DND-41 (cell line): Measurements from ENCODE around the gene ADAMTS3.
A peak's percentile ranks its signal among the peaks of the same experiment; 100 is the strongest.

ENCODE experiments used
- ATAC-seq: fragments of 200-7000 bp; cut with Tn5 transposase; 3 replicates; pipeline ENCODE4 v1.9.1; 2021; ENCODE audit warnings: low read depth; ENCODE audit not compliant: insufficient read depth
- DNase-seq: peaks from one replicate; pipeline ENCODE4 v3.0.0-alpha.2; 2020
- H2AFZ ChIP-seq: 2 replicates; pipeline ENCODE4 v1.6.0; 2012; ENCODE audit warnings: low read depth, low read length
- H3K27ac ChIP-seq: 2 replicates; pipeline ENCODE4 v1.5.1; 2012; ENCODE audit warnings: low read length, inconsistent platforms
- H3K27me3 ChIP-seq: fragments of 200-600 bp; sonication (generic); 2 replicates; pipeline ENCODE4 v1.6.0; 2012; ENCODE audit warnings: low read length, mild to moderate bottlenecking, inconsistent platforms; ENCODE audit not compliant: insufficient read depth, poor library complexity
- H3K36me3 ChIP-seq: 2 replicates; pipeline ENCODE4 v1.5.1; 2012; ENCODE audit warnings: low read length, inconsistent platforms; ENCODE audit not compliant: insufficient read depth
- H3K4me1 ChIP-seq: 2 replicates; pipeline ENCODE4 v1.5.1; 2012; ENCODE audit warnings: mild to moderate bottlenecking, low read length; ENCODE audit not compliant: insufficient read depth
- H3K4me2 ChIP-seq: 2 replicates; pipeline ENCODE4 v1.6.0; 2012; ENCODE audit warnings: mild to moderate bottlenecking, moderate library complexity, low read length, inconsistent platforms; ENCODE audit not compliant: insufficient read depth
- H3K4me3 ChIP-seq, 2 experiments: fragments of 200-600 bp in 1 of 2; shearing (Covaris generic) in 1 of 2; 2 replicates each; pipeline ENCODE4 v1.5.1; 2012 to 2016; ENCODE audit warnings: inconsistent platforms in 2 of 2, low read length in 2 of 2, mild to moderate bottlenecking in 2 of 2, low read depth in 1 of 2, moderate library complexity in 1 of 2
- H3K79me2 ChIP-seq: 2 replicates; pipeline ENCODE4 v1.6.0; 2012; ENCODE audit warnings: low read length, inconsistent platforms; ENCODE audit not compliant: insufficient read depth
- H3K9ac ChIP-seq: 2 replicates; pipeline ENCODE4 v1.6.0; 2012; ENCODE audit warnings: low read depth, mild to moderate bottlenecking, inconsistent platforms, low read length, moderate library complexity
- H3K9me3 ChIP-seq: 2 replicates; pipeline ENCODE4 v1.5.1; 2012; ENCODE audit warnings: low read length, moderate library complexity, mild to moderate bottlenecking, inconsistent platforms; ENCODE audit not compliant: insufficient read depth, severe bottlenecking
- H4K20me1 ChIP-seq: 2 replicates; pipeline ENCODE4 v1.6.0; 2012; ENCODE audit warnings: low read length; ENCODE audit not compliant: insufficient read depth
- CTCF ChIP-seq: IDR thresholded peaks from 2 replicates; pipeline ENCODE4 v1.5.1; 2012; ENCODE audit warnings: borderline replicate concordance, low read length, moderate library complexity, mild to moderate bottlenecking; ENCODE audit not compliant: poor library complexity, severe bottlenecking; ENCODE audit errors: extremely low read depth
- EZH2 ChIP-seq: IDR thresholded peaks from 3 replicates; pipeline ENCODE4 v1.6.1; 2012; ENCODE audit warnings: borderline replicate concordance, low read depth, mild to moderate bottlenecking, moderate library complexity, low read length, inconsistent platforms; ENCODE audit not compliant: severe bottlenecking

The ADAMTS3 gene

GRCh38 chr4:72569719-72570235 lies 756 bp upstream of the ADAMTS3 start:
- H3K27me3 ChIP-seq, result peaks cover 22% of the 10 kb centered on the region
- H3K27ac ChIP-seq, result no peak overlapping the region
- no peaks in the 10 kb centered on the region; the same call in 1 of the 2 replicates for H3K4me1 ChIP-seq
- H3K4me2 ChIP-seq, result no peak overlapping the region
- H2AFZ ChIP-seq, result no peak overlapping the region
- TF ChIP-seq EZH2, result no peak
- TF ChIP-seq CTCF, result no peak
- H3K9ac ChIP-seq, result no peak overlapping the region
- H3K79me2 ChIP-seq, result no peaks in the 10 kb centered on the region
- no peak overlapping the region for H3K4me3 ChIP-seq
- H3K9me3 ChIP-seq, result no peaks in the 10 kb centered on the region
- no peaks in the 10 kb centered on the region for H3K36me3 ChIP-seq
- DNase-seq (no peak), ATAC-seq (no peak)
- H4K20me1 ChIP-seq, result no peaks in the 10 kb centered on the region

- Histone ChIP-seq H3K9ac (no peak overlapping the region), H3K4me1 (no peaks in the 10 kb centered on the region; the same call in 1 of the 2 replicates), H3K36me3 (no peaks in the 10 kb centered on the region), H2AFZ (0 out of 2 replicates have a peak overlapping the region, but pooled peaks have one; percentile 50), H3K4me3 (no peak overlapping the region), H3K4me2 (no peak overlapping the region), H3K79me2 (no peaks in the 10 kb centered on the region), H4K20me1 (no peaks in the 10 kb centered on the region), H3K27ac (no peak overlapping the region), H3K27me3 (peaks cover 22% of the 10 kb centered on the region), H3K9me3 (no peaks in the 10 kb centered on the region)
- TF ChIP-seq CTCF (no peak), EZH2 (peak; percentile 59)
- ATAC-seq (peak; percentile 65), DNase-seq (peak; percentile 22)
Observed at GRCh38 chr4:72567821-72568675, 973 bp downstream of the ADAMTS3 start.

- H3K4me2 ChIP-seq, result no peak overlapping the region
- H2AFZ ChIP-seq, result no peak overlapping the region
- H3K9me3 ChIP-seq, result no peaks in the 10 kb centered on the region
- H3K4me1 ChIP-seq, result no peaks in the 10 kb centered on the region; the same call in 1 of the 2 replicates
- peaks cover 22% of the 10 kb centered on the region for H3K27me3 ChIP-seq
- no peaks in the 10 kb centered on the region for H3K79me2 ChIP-seq
- no peak for TF ChIP-seq EZH2
- TF ChIP-seq CTCF, result no peak
- H3K36me3 ChIP-seq, result no peaks in the 10 kb centered on the region
- H4K20me1 ChIP-seq, result no peaks in the 10 kb centered on the region
- H3K4me3 ChIP-seq, result no peak overlapping the region
- no peak for ATAC-seq
- H3K9ac ChIP-seq, result no peak overlapping the region
- H3K27ac ChIP-seq, result no peak overlapping the region
- no peak for DNase-seq
Observed at GRCh38 chr4:72567036-72567435, 2.0 kb downstream of the ADAMTS3 start.
